ENCODE data around the gene POU3F4.
A peak's percentile ranks its signal among the peaks of the same experiment; 100 is the strongest.

POU3F4 gene

DNA sequence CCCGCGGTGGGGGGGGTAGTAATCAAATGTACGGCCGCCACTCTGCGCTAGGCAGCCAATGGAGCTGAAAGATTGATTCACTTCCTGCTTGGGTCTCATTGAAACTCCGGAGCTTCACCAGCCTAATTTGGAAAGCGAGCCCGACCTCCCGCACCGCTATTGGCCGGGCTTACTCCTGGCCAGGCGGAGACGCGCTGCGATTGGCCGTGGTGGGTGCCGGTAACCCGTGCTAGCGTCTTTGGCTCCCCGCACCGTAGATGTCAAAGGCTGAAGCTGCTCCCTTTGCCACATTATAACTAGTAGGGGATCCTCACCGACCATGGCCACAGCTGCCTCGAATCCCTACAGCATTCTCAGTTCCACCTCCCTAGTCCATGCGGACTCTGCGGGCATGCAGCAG, at the start of gene POU3F4:
POU3F4 (plus strand) TSS at position 285 of the 400 bp plus-strand sequence; CDS start at position 320, 35 bp downstream.
- Histone ChIP-seq H3K4me1 (ENCODE audit: low read depth, poor library complexity, severe bottlenecking) (no peaks in the 10 kb centered on the region), H3K4me3 (IDR thresholded peaks at IDR 0.05; ENCODE audit: insufficient read depth, low read depth, low read length) (no peak within 1 kb of the TSS), H4K20me1 (ENCODE audit: insufficient read depth) (no peaks in the 10 kb centered on the region), H3K4me2 (no peak within 1 kb of the TSS), H3K79me2 (ENCODE audit: insufficient read depth, low read depth) (no peaks in the 10 kb centered on the region), H3K27me3 (ENCODE audit: insufficient read depth, low read depth) (no peaks in the 10 kb centered on the region), H2AFZ (ENCODE audit: low read depth) (no peak within 1 kb of the TSS), H3K9ac (no peak within 1 kb of the TSS), H3K36me3 (ENCODE audit: insufficient read depth) (no peaks in the 10 kb centered on the region), H3K27ac (no peak within 1 kb of the TSS)
- TF ChIP-seq, protein P1, sequence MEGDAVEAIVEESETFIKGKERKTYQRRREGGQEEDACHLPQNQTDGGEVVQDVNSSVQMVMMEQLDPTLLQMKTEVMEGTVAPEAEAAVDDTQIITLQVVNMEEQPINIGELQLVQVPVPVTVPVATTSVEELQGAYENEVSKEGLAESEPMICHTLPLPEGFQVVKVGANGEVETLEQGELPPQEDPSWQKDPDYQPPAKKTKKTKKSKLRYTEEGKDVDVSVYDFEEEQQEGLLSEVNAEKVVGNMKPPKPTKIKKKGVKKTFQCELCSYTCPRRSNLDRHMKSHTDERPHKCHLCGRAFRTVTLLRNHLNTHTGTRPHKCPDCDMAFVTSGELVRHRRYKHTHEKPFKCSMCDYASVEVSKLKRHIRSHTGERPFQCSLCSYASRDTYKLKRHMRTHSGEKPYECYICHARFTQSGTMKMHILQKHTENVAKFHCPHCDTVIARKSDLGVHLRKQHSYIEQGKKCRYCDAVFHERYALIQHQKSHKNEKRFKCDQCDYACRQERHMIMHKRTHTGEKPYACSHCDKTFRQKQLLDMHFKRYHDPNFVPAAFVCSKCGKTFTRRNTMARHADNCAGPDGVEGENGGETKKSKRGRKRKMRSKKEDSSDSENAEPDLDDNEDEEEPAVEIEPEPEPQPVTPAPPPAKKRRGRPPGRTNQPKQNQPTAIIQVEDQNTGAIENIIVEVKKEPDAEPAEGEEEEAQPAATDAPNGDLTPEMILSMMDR (conservative IDR thresholded peaks at IDR 0.05; ENCODE audit: low read depth, low read length): no peak

DNA sequence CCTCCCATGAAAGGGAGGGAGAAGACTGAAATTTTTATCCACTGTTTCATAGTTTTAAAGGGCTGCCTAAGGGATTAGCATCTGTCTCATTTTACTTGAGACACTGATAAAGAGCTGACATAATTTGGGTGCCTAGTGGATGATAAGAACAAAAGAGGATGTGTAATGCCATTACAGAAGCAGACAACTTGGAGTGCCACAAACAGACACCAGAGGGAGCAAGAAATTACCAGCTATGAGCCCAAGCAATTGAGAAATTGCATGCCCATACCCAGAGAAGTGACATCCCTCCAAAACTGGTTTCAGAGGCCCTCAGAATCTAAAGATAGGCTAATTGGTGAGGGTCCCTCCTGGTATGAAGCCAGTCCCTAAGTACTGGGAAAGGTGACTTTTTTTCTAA, 38.5 kb upstream of the POU3F4 start:
- H3K4me3 ChIP-seq (IDR thresholded peaks at IDR 0.05; ENCODE audit: insufficient read depth, low read depth, low read length): no peak overlapping the region
- H3K4me1 ChIP-seq (ENCODE audit: low read depth, poor library complexity, severe bottlenecking): no peaks in the 10 kb centered on the region
- TF ChIP-seq, protein P1 (conservative IDR thresholded peaks at IDR 0.05; ENCODE audit: low read depth, low read length): peak; percentile 63
- H3K79me2 ChIP-seq (ENCODE audit: insufficient read depth, low read depth): no peaks in the 10 kb centered on the region
- no peaks in the 10 kb centered on the region for H3K36me3 ChIP-seq (ENCODE audit: insufficient read depth)
- no peak overlapping the region for H3K27ac ChIP-seq
- H4K20me1 ChIP-seq (ENCODE audit: insufficient read depth): no peaks in the 10 kb centered on the region
- H3K27me3 ChIP-seq (ENCODE audit: insufficient read depth, low read depth): no peaks in the 10 kb centered on the region
- H3K4me2 ChIP-seq: no peak overlapping the region
- H2AFZ ChIP-seq (ENCODE audit: low read depth): no peak overlapping the region
- no peak overlapping the region for H3K9ac ChIP-seq

DNA sequence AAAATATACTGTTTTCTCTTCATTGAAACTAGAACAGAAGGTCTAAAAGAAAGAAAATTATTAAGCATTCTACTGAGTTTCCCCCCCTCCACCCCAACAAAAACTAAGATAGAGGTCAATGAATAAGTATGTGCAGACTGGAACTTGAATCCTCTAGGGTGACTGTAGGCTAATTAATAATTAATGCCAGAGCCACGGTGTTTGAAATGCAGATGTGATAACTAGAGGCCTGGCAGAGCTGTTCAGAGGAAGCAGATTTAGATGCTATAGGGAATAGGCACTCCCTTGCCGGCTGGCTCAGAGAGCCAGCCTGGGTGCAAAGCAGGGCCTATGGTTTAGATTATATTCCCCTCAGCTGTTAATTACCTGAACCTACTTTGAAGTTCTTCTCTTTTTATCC, 12.2 kb upstream of the POU3F4 start:
- TF ChIP-seq, protein P1 (conservative IDR thresholded peaks at IDR 0.05; ENCODE audit: low read depth, low read length): no peak
- H3K36me3 ChIP-seq (ENCODE audit: insufficient read depth): no peaks in the 10 kb centered on the region
- H3K27ac ChIP-seq: no peak overlapping the region
- no peak overlapping the region for H2AFZ ChIP-seq (ENCODE audit: low read depth)
- no peak overlapping the region for H3K4me2 ChIP-seq
- H4K20me1 ChIP-seq (ENCODE audit: insufficient read depth): no peaks in the 10 kb centered on the region
- no peaks in the 10 kb centered on the region for H3K27me3 ChIP-seq (ENCODE audit: insufficient read depth, low read depth)
- no peak overlapping the region for H3K9ac ChIP-seq
- H3K79me2 ChIP-seq (ENCODE audit: insufficient read depth, low read depth): no peaks in the 10 kb centered on the region
- no peaks in the 10 kb centered on the region for H3K4me1 ChIP-seq (ENCODE audit: low read depth, poor library complexity, severe bottlenecking)
- H3K4me3 ChIP-seq (IDR thresholded peaks at IDR 0.05; ENCODE audit: insufficient read depth, low read depth, low read length): no peak overlapping the region

DNA sequence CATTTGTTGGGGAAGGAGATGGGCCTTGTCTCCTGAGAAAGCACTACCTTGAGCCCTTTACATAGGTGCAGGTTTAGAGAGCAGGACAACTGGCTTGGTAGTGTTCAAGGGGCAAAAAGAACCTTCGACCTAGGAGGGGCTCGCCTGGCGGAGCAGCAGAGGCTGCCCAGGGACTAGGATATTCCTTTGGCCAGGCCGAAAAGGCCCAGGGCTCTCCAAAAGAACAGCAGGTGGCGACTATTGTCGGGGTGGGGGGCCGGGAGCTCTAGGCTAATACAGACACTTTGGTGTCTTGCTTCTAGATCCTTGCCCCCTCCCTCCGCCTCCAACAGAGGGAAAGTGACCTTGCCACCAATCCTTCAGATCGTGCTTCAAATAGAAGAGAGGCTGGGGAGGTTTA, 7.1 kb upstream of the POU3F4 start:
- H3K4me2 ChIP-seq: no peak overlapping the region
- H3K4me1 ChIP-seq (ENCODE audit: low read depth, poor library complexity, severe bottlenecking): no peaks in the 10 kb centered on the region
- H4K20me1 ChIP-seq (ENCODE audit: insufficient read depth): no peaks in the 10 kb centered on the region
- H3K9ac ChIP-seq: no peak overlapping the region
- H3K27me3 ChIP-seq (ENCODE audit: insufficient read depth, low read depth): no peaks in the 10 kb centered on the region
- TF ChIP-seq, protein P1 (conservative IDR thresholded peaks at IDR 0.05; ENCODE audit: low read depth, low read length): no peak
- no peaks in the 10 kb centered on the region for H3K79me2 ChIP-seq (ENCODE audit: insufficient read depth, low read depth)
- H3K36me3 ChIP-seq (ENCODE audit: insufficient read depth): no peaks in the 10 kb centered on the region
- H3K27ac ChIP-seq: no peak overlapping the region
- no peak overlapping the region for H2AFZ ChIP-seq (ENCODE audit: low read depth)
- H3K4me3 ChIP-seq (IDR thresholded peaks at IDR 0.05; ENCODE audit: insufficient read depth, low read depth, low read length): no peak overlapping the region

All from KMS-11 (cell line).